NCI-H2196 (cell line): ENCODE results near the gene C14orf93.

Source experiments
- DNase-seq: peaks from one replicate; lab custom pipeline; 2025; ENCODE audit not compliant: unreplicated experiment; lab: John Stamatoyannopoulos, UW

The C14orf93 gene

GRCh38 chr14:22995889-22996625, 13.9 kb downstream of the C14orf93 start:
- DNase-seq: no peak

- DNase-seq: peak; percentile 32
Measured at GRCh38 chr14:22994762-22995275, 15.1 kb downstream of the C14orf93 start.

- no peak for DNase-seq
Measured at GRCh38 chr14:22993517-22993916, 16.4 kb downstream of the C14orf93 start.

- DNase-seq: no peak
Measured at GRCh38 chr14:22991852-22992251, 18.1 kb downstream of the C14orf93 start.

- no peak for DNase-seq
Measured at GRCh38 chr14:22987291-22987690, 22.7 kb downstream of the C14orf93 start.

GRCh38 chr14:22986508-22987054, 23.4 kb downstream of the C14orf93 start:
- peak; percentile 89 for DNase-seq

GRCh38 chr14:22985894-22986507, 23.9 kb downstream of the C14orf93 start:
- no peak for DNase-seq

GRCh38 chr14:22984959-22985658, 24.8 kb downstream of the C14orf93 start:
- no peak for DNase-seq

- DNase-seq: peak; percentile 71
Measured at GRCh38 chr14:22982477-22983245, 27.3 kb downstream of the C14orf93 start, which contains the start of gene AJUBA. Gene AJUBA (minus strand): TSS chr14:22982551. CDS start chr14:22982266, 285 bp downstream.

GRCh38 chr14:22981876-22982476, 28.0 kb downstream of the C14orf93 start:
- no peak for DNase-seq

GRCh38 chr14:22981090-22981875, 28.7 kb downstream of the C14orf93 start:
- DNase-seq: no peak

- DNase-seq: no peak
Measured at GRCh38 chr14:22980672-22981089, 29.3 kb downstream of the C14orf93 start.

GRCh38 chr14:22979748-22980392, 30.1 kb downstream of the C14orf93 start:
- DNase-seq: no peak

GRCh38 chr14:22978981-22979671, 30.8 kb downstream of the C14orf93 start:
- no peak for DNase-seq

- DNase-seq: no peak
Measured at GRCh38 chr14:22978487-22978837, 31.5 kb downstream of the C14orf93 start.

- DNase-seq: no peak
Measured at GRCh38 chr14:22977684-22978486, 32.1 kb downstream of the C14orf93 start.

GRCh38 chr14:22977434-22977683, 32.6 kb downstream of the C14orf93 start:
- no peak for DNase-seq
